ENCODE results near the gene NGEF. TPM values are rescaled to one million over a fixed set of nuclear protein-coding genes. Genes with fewer than 3 reads are reported as not detected.

The NGEF gene
- total and polyA plus RNA-seq, 8 donors = 2.6 to 30.9 (median 5.9) TPM

DNA sequence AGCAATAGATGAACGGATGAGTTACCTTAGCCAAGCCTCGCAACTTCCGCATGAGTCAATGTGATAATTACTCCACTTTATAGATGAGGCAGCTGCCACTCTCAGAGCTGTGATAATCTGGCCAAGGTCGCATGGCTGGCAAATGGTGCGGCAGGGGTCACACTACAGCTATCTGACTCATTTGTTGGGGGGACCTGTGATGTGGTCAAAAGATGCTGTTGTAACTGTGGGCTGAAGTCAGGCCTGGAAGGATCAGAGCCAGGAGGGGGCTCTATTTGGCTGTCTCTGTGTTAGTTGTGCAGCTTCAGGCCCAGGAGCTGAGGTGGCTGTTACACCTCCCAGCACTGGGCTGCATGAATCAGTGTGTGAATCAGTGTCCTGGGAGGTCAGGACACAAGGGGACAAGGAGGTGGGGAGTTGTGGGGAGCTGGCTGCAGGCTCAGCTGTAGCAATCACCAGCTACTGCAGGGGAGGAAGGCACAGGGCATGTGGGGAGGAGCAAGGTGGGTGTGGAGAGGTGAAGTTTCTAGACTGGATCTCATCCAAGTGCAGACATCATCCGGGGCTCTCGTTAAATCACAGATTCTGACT, 33.1 kb downstream of the NGEF start:
- Histone ChIP-seq H3K4me1 (peaks cover 0 to 10% (median 3%) of the 10 kb centered on the region in 4 donors), H3K4me3 (no peak overlapping the region), H3K27me3 (peaks cover 0 to 47% (median 0%) of the 10 kb centered on the region in 3 donors), H3K27ac (no peak overlapping the region), H3K9me3 (no peaks in the 10 kb centered on the region), H3K36me3 (no peaks in the 10 kb centered on the region)
- no peak for DNase-seq
- TF ChIP-seq EP300 (IDR thresholded peaks at IDR 0.05) (no peak), POLR2AphosphoS5 (IDR thresholded peaks at IDR 0.05) (no peak), POLR2A (IDR thresholded peaks at IDR 0.05) (no peak), CTCF (IDR thresholded peaks at IDR 0.05) (no peak)
- intact Hi-C loops (cut with DNase I; ENCODE audit: low total_unique reads) = no loop called here
- 63 to 77% (median 72%) methylated on average over 6 to 7 of the region's 7 CpGs for WGBS, 5 donors

DNA sequence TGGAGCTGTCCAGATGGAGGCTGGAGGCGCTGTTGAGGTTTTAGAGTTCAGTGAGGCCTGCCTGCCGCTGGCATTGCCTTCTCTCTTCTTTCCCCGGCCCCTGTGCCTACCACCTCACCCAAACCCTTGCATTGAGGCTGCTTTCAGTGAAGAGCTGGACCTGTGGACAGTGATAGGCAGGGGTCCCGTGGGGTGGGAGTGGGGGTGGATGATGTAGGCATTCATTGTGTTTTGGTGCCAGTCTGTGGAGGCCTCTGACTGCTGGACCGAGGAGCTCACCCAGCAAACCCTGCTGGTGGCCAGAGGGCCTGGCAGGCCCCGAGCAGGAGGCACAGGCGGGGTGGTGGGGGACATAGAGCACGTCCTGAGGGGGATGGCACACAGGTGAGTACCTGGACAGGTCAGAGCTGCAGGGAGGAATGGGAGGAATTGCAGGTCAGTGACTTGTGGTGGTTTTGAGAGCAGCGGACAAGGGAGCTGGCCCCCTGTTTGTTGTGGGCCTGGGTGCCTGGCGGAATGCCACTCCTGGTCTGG, 35.6 kb downstream of the NGEF start:
- no peak overlapping the region for H3K27ac ChIP-seq
- WGBS, 5 donors = 86 to 91% (median 87%) methylated on average over 10 of the region's 10 CpGs
- H3K27me3 ChIP-seq = peaks cover 0 to 33% (median 0%) of the 10 kb centered on the region in 3 donors
- intact Hi-C loops (cut with DNase I; ENCODE audit: low total_unique reads) = no loop called here
- H3K4me3 ChIP-seq = no peak overlapping the region
- TF ChIP-seq EP300 (IDR thresholded peaks at IDR 0.05) = no peak
- TF ChIP-seq POLR2AphosphoS5 (IDR thresholded peaks at IDR 0.05) = no peak
- no peak for TF ChIP-seq CTCF (IDR thresholded peaks at IDR 0.05)
- TF ChIP-seq POLR2A (IDR thresholded peaks at IDR 0.05) = no peak
- peaks cover 0 to 10% (median 3%) of the 10 kb centered on the region in 4 donors for H3K4me1 ChIP-seq
- peaks cover 0 to 4% (median 0%) of the 10 kb centered on the region in 4 donors for H3K36me3 ChIP-seq
- DNase-seq = no peak
- H3K9me3 ChIP-seq = no peaks in the 10 kb centered on the region

GRCh38 chr2:232976666-232977437, 36.2 kb downstream of the NGEF start:
- Histone ChIP-seq H3K9me3 (no peaks in the 10 kb centered on the region), H3K27me3 (peaks cover 0 to 26% (median 0%) of the 10 kb centered on the region in 3 donors), H3K36me3 (peaks cover 0 to 4% (median 0%) of the 10 kb centered on the region in 4 donors), H3K4me1 (peaks cover 0 to 9% (median 3%) of the 10 kb centered on the region in 4 donors), H3K27ac (no peak overlapping the region), H3K4me3 (no peak overlapping the region)
- no peak for TF ChIP-seq CTCF (IDR thresholded peaks at IDR 0.05)
- TF ChIP-seq POLR2A (IDR thresholded peaks at IDR 0.05) = no peak
- 79 to 92% (median 82%) methylated on average over 14 to 20 of the region's 20 CpGs for WGBS, 5 donors
- intact Hi-C loops (cut with DNase I; ENCODE audit: low total_unique reads) = no loop called here
- no peak for DNase-seq

DNA sequence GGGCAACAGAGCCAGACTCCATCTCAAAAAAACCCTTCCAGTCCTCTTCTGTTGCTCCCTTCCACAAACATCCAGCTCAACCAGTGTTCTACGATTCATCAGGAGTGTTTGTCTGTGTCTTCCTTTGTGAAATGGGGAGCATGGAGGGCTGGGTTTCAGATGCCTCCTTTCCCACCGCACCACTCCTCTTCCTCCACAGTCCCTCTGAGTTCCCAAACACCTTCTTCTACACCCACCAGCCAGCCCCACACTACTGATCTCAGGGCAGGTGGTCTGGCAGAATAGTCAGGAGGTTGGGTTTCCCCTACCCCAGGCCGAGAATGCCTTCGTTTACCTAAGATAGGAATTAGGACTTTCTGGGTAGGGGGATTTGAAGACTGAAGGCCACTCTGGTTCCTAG, 36.9 kb downstream of the NGEF start:
- Histone ChIP-seq H3K36me3 (peaks cover 0 to 4% (median 0%) of the 10 kb centered on the region in 4 donors), H3K27ac (no peak overlapping the region), H3K4me1 (peaks cover 0 to 2% (median 0%) of the 10 kb centered on the region in 4 donors), H3K4me3 (no peak overlapping the region), H3K27me3 (peaks cover 0 to 20% (median 0%) of the 10 kb centered on the region in 3 donors), H3K9me3 (no peaks in the 10 kb centered on the region)
- WGBS, 5 donors = 83 to 91% (median 88%) methylated on average over 4 of the region's 4 CpGs
- TF ChIP-seq POLR2A (IDR thresholded peaks at IDR 0.05) (no peak), POLR2AphosphoS5 (IDR thresholded peaks at IDR 0.05) (no peak), EP300 (IDR thresholded peaks at IDR 0.05) (no peak), CTCF (IDR thresholded peaks at IDR 0.05) (no peak)
- no peak for DNase-seq
- intact Hi-C loops (cut with DNase I; ENCODE audit: low total_unique reads) = no loop called here
